PC-9 (cell line): Measurements from ENCODE around the gene PRKAG2. TPM values are rescaled to one million over a fixed set of nuclear protein-coding genes. Genes with fewer than 3 reads are reported as not detected.

ENCODE experiments used
- BruUV-seq: library from RNA; stranded (reverse); fragments of 400-500 nt; replicated peaks from 2 replicates; lab custom pipeline; 2021; lab: Mats Ljungman, UMichigan
- CTCF ChIA-PET: fragments of 300-600 bp; sonication (Branson Sonifier 250); formaldehyde crosslinking; loops from one replicate; lab custom pipeline; 2022; ENCODE audit warnings: antibody characterized with exemption; lab: Charles Lee
- POLR2A ChIA-PET: fragments of 300-600 bp; sonication (Branson Sonifier 250); formaldehyde crosslinking; loops from one replicate; lab custom pipeline; 2022; ENCODE audit warnings: antibody characterized with exemption; ENCODE audit not compliant: unreplicated experiment; lab: Charles Lee
- DNase-seq, 2 experiments: peaks; one replicate each; pipeline versions ENCODE4 v3.0.0 to v3.0.0-alpha.2; 2015 to 2022; ENCODE audit warnings: mixed read lengths in 1 of 2
- H2AFZ ChIP-seq: fragments of 200-600 bp; sonication (generic); 2 replicates; pipeline ENCODE4 v1.8.1; 2017; ENCODE audit warnings: antibody characterized with exemption
- H3F3A ChIP-seq: fragments of 200-600 bp; sonication (generic); 2 replicates; pipeline ENCODE4 v1.8.1; 2017; ENCODE audit warnings: antibody characterized with exemption, mild to moderate bottlenecking, low read depth; ENCODE audit not compliant: insufficient read depth
- H3K27ac ChIP-seq: fragments of 200-600 bp; sonication (generic); 2 replicates; pipeline ENCODE4 v1.6.1; 2016; ENCODE audit warnings: mixed run types
- H3K27me3 ChIP-seq: fragments of 200-600 bp; sonication (generic); 2 replicates; pipeline ENCODE4 v1.6.1; 2016; ENCODE audit warnings: low read depth, mixed run types; ENCODE audit not compliant: insufficient read depth
- H3K36me3 ChIP-seq: fragments of 200-600 bp; sonication (generic); 2 replicates; pipeline ENCODE4 v1.6.1; 2016; ENCODE audit warnings: low read depth, mixed run types
- H3K4me1 ChIP-seq: fragments of 200-600 bp; sonication (generic); replicated peaks from 2 replicates; pipeline ENCODE4 v1.6.1; 2016; ENCODE audit warnings: mixed run types; ENCODE audit not compliant: insufficient read depth
- H3K4me2 ChIP-seq: fragments of 200-600 bp; sonication (generic); 2 replicates; pipeline ENCODE4 v1.6.1; 2017; ENCODE audit warnings: mixed run types
- H3K4me3 ChIP-seq: fragments of 200-600 bp; sonication (generic); 2 replicates; pipeline ENCODE4 v1.6.1; 2016; ENCODE audit warnings: mixed run types
- H3K79me2 ChIP-seq: fragments of 200-600 bp; sonication (generic); 2 replicates; pipeline ENCODE4 v1.6.1; 2017; ENCODE audit warnings: low read depth, mixed run types
- H3K9me2 ChIP-seq: fragments of 200-600 bp; sonication (generic); 2 replicates; pipeline ENCODE4 v1.8.1; 2017; ENCODE audit warnings: mild to moderate bottlenecking; ENCODE audit not compliant: insufficient read depth
- H3K9me3 ChIP-seq: fragments of 200-600 bp; sonication (generic); 2 replicates; pipeline ENCODE4 v1.8.1; 2016; ENCODE audit warnings: low read depth; ENCODE audit not compliant: insufficient read depth
- H4K20me1 ChIP-seq: fragments of 200-600 bp; sonication (generic); 2 replicates; pipeline ENCODE4 v1.8.1; 2017; ENCODE audit not compliant: insufficient read depth
- CTCF ChIP-seq: fragments of 200-600 bp; sonication (generic); conservative IDR thresholded peaks from 2 replicates; pipeline ENCODE4 v1.6.1; 2017; ENCODE audit warnings: mixed run types, antibody characterized with exemption, mild to moderate bottlenecking, moderate library complexity
- EZH2 ChIP-seq: fragments of 200-600 bp; sonication (generic); IDR thresholded peaks from 2 replicates; pipeline ENCODE4 v1.8.0; 2017; ENCODE audit warnings: antibody characterized with exemption, low read depth
- intact Hi-C: fragments of 100-400 bp; cut with micrococcal nuclease; formaldehyde crosslinking; loops from one replicate; pipeline ENCODE4 v1.10.0; 2022; ENCODE audit not compliant: unreplicated experiment
- total RNA-seq: library from RNA; stranded (reverse); gene quantifications from 2 replicates; pipeline ENCODE4 v1.2.3, GENCODE V29; 2021

The PRKAG2 gene
- total RNA-seq, 1 experiment from 2014 or later, result 37.3 TPM

- no peak for DNase-seq
- intact Hi-C loops, result no loop called here
- Histone ChIP-seq H3K27ac (no peak overlapping the region), H3K27me3 (no peaks in the 10 kb centered on the region), H3K9me3 (peaks cover 7% of the 10 kb centered on the region), H3K4me1 (peaks cover 5% of the 10 kb centered on the region; the same call in 1 of the 2 replicates), H3F3A (no peaks in the 10 kb centered on the region), H3K4me3 (no peak overlapping the region), H2AFZ (no peak overlapping the region), H4K20me1 (no peaks in the 10 kb centered on the region), H3K4me2 (no peak overlapping the region), H3K9me2 (no peaks in the 10 kb centered on the region), H3K36me3 (no peaks in the 10 kb centered on the region), H3K79me2 (no peaks in the 10 kb centered on the region)
- no peak for TF ChIP-seq CTCF
- no peak for TF ChIP-seq EZH2
- ChIA-PET CTCF (no interaction called here), POLR2A (no interaction called here)
- BruUV-seq, result no TSS peak
Observed at GRCh38 chr7:151779255-151779654, 97.7 kb downstream of the PRKAG2 start.

- no peak for DNase-seq
- H2AFZ ChIP-seq, result no peak overlapping the region
- no peak overlapping the region for H3K4me2 ChIP-seq
- H3K9me3 ChIP-seq, result peaks cover 7% of the 10 kb centered on the region
- no peak overlapping the region for H3K4me3 ChIP-seq
- no peaks in the 10 kb centered on the region for H3K27me3 ChIP-seq
- H3K9me2 ChIP-seq, result no peaks in the 10 kb centered on the region
- no peaks in the 10 kb centered on the region for H3K79me2 ChIP-seq
- no peaks in the 10 kb centered on the region for H3F3A ChIP-seq
- H3K27ac ChIP-seq, result no peak overlapping the region
- ChIA-PET CTCF (interaction anchor here (0.6 kb wide), 1 partner anchor 73 kb away, joined by 3 read pairs; no protein-coding TSS in a partner anchor), POLR2A (interaction anchor here (0.7 kb wide), 1 partner anchor 226 kb away, joined by 4 read pairs; no protein-coding TSS in a partner anchor)
- no peaks in the 10 kb centered on the region for H3K36me3 ChIP-seq
- TF ChIP-seq EZH2 (no peak), CTCF (no peak)
- H4K20me1 ChIP-seq, result no peaks in the 10 kb centered on the region
- peaks cover 5% of the 10 kb centered on the region; the same call in 1 of the 2 replicates for H3K4me1 ChIP-seq
- BruUV-seq, result no TSS peak
- intact Hi-C loops, result no loop called here
Observed at GRCh38 chr7:151777908-151778670, 98.8 kb downstream of the PRKAG2 start.

- no peak overlapping the region for H3K4me2 ChIP-seq
- no peaks in the 10 kb centered on the region for H4K20me1 ChIP-seq
- no peak overlapping the region for H3K4me3 ChIP-seq
- H3K9me2 ChIP-seq, result no peaks in the 10 kb centered on the region
- H3K36me3 ChIP-seq, result no peaks in the 10 kb centered on the region
- H3K4me1 ChIP-seq, result peaks cover 2% of the 10 kb centered on the region; the same call in 1 of the 2 replicates
- TF ChIP-seq EZH2 (no peak), CTCF (no peak)
- POLR2A ChIA-PET, result no interaction called here
- H3F3A ChIP-seq, result no peaks in the 10 kb centered on the region
- intact Hi-C loops, result no loop called here
- CTCF ChIA-PET, result no interaction called here
- H3K27me3 ChIP-seq, result peaks cover 2% of the 10 kb centered on the region; the same call in 1 of the 2 replicates
- no peaks in the 10 kb centered on the region for H3K79me2 ChIP-seq
- H3K27ac ChIP-seq, result no peak overlapping the region
- DNase-seq, result no peak
- BruUV-seq, result no TSS peak
- H2AFZ ChIP-seq, result no peak overlapping the region
- peaks cover 7% of the 10 kb centered on the region for H3K9me3 ChIP-seq
Observed at GRCh38 chr7:151777495-151777880, 99.4 kb downstream of the PRKAG2 start.
